Gastrocnemius medialis (tissue), 4 donors: ENCODE measurements around the gene SRGN.

Source experiments
- CTCF ChIP-seq, 5 experiments: fragments of 450-650 bp in 3 of 5; fragments of 200-600 bp in 2 of 5; sonication (generic) in 2 of 5; IDR thresholded peaks in 4 of 5; conservative IDR thresholded peaks in 1 of 5; 1 replicate in 4 of 5; 2 replicates in 1 of 5; pipeline ENCODE4 v1.5.1; 2016 to 2019; ENCODE audit warnings: antibody characterized with exemption in 5 of 5, mild to moderate bottlenecking in 3 of 5, moderate library complexity in 3 of 5
- POLR2A ChIP-seq, 2 donors: fragments of 450-650 bp; IDR thresholded peaks; one replicate each; pipeline ENCODE4 v1.6.1; 2017; ENCODE audit warnings: antibody characterized with exemption in 2 of 2, mild to moderate bottlenecking in 2 of 2, moderate library complexity in 2 of 2

GRCh38 chr10:69049566-69049961, 38.3 kb upstream of the SRGN start:
- TF ChIP-seq CTCF (IDR thresholded peaks at IDR 0.05 in 4 of 5, conservative IDR thresholded peaks at IDR 0.05 in 1 of 5): no peak
- TF ChIP-seq POLR2A (IDR thresholded peaks at IDR 0.05): no peak
